Loucy (cell line): ENCODE data around the gene DCUN1D4.

Experiments
- H2AFZ ChIP-seq: fragments of 200-600 bp; sonication (generic); 2 replicates; pipeline ENCODE4 v1.6.0; 2016; ENCODE audit warnings: antibody characterized with exemption, mild to moderate bottlenecking, low read length, moderate library complexity
- H3F3A ChIP-seq: fragments of 200-600 bp; 2 replicates; pipeline ENCODE4 v1.6.0; 2016; ENCODE audit warnings: antibody characterized with exemption, low read depth, mild to moderate bottlenecking
- H3K27me3 ChIP-seq: fragments of 200-600 bp; sonication (generic); 2 replicates; pipeline ENCODE4 v1.6.1; 2014; ENCODE audit warnings: low read length, mild to moderate bottlenecking; ENCODE audit not compliant: insufficient read depth, poor library complexity, severe bottlenecking
- H3K36me3 ChIP-seq: fragments of 200-600 bp; sonication (generic); 2 replicates; pipeline ENCODE4 v1.6.1; 2016; ENCODE audit warnings: low read length; ENCODE audit not compliant: insufficient read depth
- H3K4me1 ChIP-seq: fragments of 200-600 bp; sonication (generic); 2 replicates; pipeline ENCODE4 v1.5.1; 2014; ENCODE audit warnings: low read length, mild to moderate bottlenecking; ENCODE audit not compliant: insufficient read depth, poor library complexity, severe bottlenecking
- H3K4me2 ChIP-seq: fragments of 200-600 bp; sonication (generic); 2 replicates; pipeline ENCODE4 v1.6.0; 2014; ENCODE audit warnings: antibody characterized with exemption, low read length, low read depth, mild to moderate bottlenecking; ENCODE audit not compliant: poor library complexity, severe bottlenecking
- H3K4me3 ChIP-seq: fragments of 200-600 bp; sonication (generic); 2 replicates; pipeline ENCODE4 v1.5.1; 2014; ENCODE audit warnings: low read length, mild to moderate bottlenecking, mixed read lengths; ENCODE audit not compliant: poor library complexity, severe bottlenecking
- H3K79me2 ChIP-seq: fragments of 200-600 bp; sonication (generic); 2 replicates; pipeline ENCODE4 v1.6.1; 2014; ENCODE audit warnings: low read length; ENCODE audit not compliant: insufficient read depth
- H3K9ac ChIP-seq: fragments of 200-600 bp; sonication (generic); 2 replicates; pipeline ENCODE4 v1.6.0; 2014; ENCODE audit warnings: mild to moderate bottlenecking, low read depth, low read length, moderate library complexity; ENCODE audit not compliant: poor library complexity, severe bottlenecking
- H3K9me2 ChIP-seq: fragments of 200-600 bp; sonication (generic); replicated peaks from 2 replicates; pipeline ENCODE4 v1.6.1; 2016; ENCODE audit warnings: low read depth, low read length, mixed read lengths
- H3K9me3 ChIP-seq: fragments of 200-600 bp; sonication (generic); 2 replicates; pipeline ENCODE4 v1.6.1; 2014; ENCODE audit warnings: mild to moderate bottlenecking, antibody characterized with exemption, low read length, low read depth; ENCODE audit not compliant: insufficient read depth
- H4K20me1 ChIP-seq: fragments of 200-600 bp; sonication (generic); 2 replicates; pipeline ENCODE4 v1.6.0; 2014; ENCODE audit warnings: antibody characterized with exemption, low read length, mild to moderate bottlenecking; ENCODE audit not compliant: insufficient read depth, poor library complexity, severe bottlenecking
- EZH2phosphoT487 ChIP-seq: fragments of 200-600 bp; IDR thresholded peaks from 2 replicates; pipeline ENCODE4 v1.6.1; 2018; ENCODE audit warnings: antibody characterized with exemption, mild to moderate bottlenecking, moderate library complexity, borderline replicate concordance
- TF ChIP-seq, protein P1 (sequence below): fragments of 200-600 bp; sonication (generic); conservative IDR thresholded peaks from 2 replicates; pipeline ENCODE4 v1.5.1; 2014; ENCODE audit warnings: mild to moderate bottlenecking, antibody characterized with exemption, low read length

DCUN1D4 gene

DNA sequence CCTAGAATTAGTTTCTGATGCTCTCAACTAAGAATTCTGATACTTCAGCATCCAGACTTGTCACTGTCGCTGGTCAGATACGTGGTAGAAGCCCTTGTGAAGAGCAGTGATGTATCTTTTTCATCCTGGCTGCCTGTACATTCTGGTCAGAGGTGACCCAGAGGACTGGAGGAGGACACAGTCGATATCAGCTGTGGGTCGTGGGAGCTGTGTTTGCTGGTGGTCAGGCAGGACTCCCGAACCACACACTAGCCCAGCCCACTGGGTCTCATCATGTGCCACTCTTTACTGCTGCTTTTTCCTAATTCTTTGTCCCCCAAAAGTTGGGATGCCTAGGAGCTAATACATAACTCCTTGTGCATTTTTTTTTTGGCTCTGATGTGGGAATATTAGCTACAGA lies 6.5 kb downstream of the DCUN1D4 start:
- Histone ChIP-seq H3K4me1 (peaks cover 21% of the 10 kb centered on the region), H4K20me1 (peaks cover 70% of the 10 kb centered on the region), H3K36me3 (no peaks in the 10 kb centered on the region), H2AFZ (no peak overlapping the region), H3F3A (no peaks in the 10 kb centered on the region), H3K9me2 (no peaks in the 10 kb centered on the region), H3K79me2 (peaks cover 96% of the 10 kb centered on the region), H3K27me3 (no peaks in the 10 kb centered on the region), H3K4me2 (no peak overlapping the region), H3K9me3 (no peaks in the 10 kb centered on the region), H3K4me3 (no peak overlapping the region), H3K9ac (no peak overlapping the region)
- TF ChIP-seq, protein P1, sequence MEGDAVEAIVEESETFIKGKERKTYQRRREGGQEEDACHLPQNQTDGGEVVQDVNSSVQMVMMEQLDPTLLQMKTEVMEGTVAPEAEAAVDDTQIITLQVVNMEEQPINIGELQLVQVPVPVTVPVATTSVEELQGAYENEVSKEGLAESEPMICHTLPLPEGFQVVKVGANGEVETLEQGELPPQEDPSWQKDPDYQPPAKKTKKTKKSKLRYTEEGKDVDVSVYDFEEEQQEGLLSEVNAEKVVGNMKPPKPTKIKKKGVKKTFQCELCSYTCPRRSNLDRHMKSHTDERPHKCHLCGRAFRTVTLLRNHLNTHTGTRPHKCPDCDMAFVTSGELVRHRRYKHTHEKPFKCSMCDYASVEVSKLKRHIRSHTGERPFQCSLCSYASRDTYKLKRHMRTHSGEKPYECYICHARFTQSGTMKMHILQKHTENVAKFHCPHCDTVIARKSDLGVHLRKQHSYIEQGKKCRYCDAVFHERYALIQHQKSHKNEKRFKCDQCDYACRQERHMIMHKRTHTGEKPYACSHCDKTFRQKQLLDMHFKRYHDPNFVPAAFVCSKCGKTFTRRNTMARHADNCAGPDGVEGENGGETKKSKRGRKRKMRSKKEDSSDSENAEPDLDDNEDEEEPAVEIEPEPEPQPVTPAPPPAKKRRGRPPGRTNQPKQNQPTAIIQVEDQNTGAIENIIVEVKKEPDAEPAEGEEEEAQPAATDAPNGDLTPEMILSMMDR, result no peak
- no peak for TF ChIP-seq EZH2phosphoT487

DNA sequence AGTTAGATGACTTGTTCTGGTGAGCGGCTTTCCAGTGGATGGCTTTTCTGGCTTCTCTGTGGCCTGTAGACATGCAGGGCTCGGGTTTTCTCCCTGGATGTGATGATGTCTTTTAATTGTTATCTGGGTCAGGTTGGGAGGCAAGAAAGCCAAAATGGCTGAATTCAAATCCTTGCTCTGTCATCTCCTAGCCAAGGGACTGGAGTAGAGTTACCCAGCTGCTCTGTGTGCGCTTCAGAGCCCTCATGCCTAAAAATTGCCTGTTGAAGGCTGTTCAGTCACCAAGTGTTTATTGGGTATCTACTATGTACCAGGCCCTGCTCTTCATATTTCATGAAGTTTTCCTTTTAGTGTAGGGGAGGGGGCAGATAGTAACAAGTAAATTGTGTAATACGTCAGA lies 7.3 kb downstream of the DCUN1D4 start:
- H3K4me1 ChIP-seq, result peaks cover 23% of the 10 kb centered on the region
- H4K20me1 ChIP-seq, result peaks cover 71% of the 10 kb centered on the region
- no peak for TF ChIP-seq EZH2phosphoT487
- TF ChIP-seq, protein P1, result no peak
- H3K9me2 ChIP-seq, result no peaks in the 10 kb centered on the region
- H3K79me2 ChIP-seq, result peaks cover 96% of the 10 kb centered on the region
- H3K9me3 ChIP-seq, result no peaks in the 10 kb centered on the region
- H3K9ac ChIP-seq, result no peak overlapping the region
- H3F3A ChIP-seq, result no peaks in the 10 kb centered on the region
- no peaks in the 10 kb centered on the region for H3K36me3 ChIP-seq
- H3K4me3 ChIP-seq, result no peak overlapping the region
- H3K27me3 ChIP-seq, result no peaks in the 10 kb centered on the region
- no peak overlapping the region for H3K4me2 ChIP-seq
- no peak overlapping the region for H2AFZ ChIP-seq

DNA sequence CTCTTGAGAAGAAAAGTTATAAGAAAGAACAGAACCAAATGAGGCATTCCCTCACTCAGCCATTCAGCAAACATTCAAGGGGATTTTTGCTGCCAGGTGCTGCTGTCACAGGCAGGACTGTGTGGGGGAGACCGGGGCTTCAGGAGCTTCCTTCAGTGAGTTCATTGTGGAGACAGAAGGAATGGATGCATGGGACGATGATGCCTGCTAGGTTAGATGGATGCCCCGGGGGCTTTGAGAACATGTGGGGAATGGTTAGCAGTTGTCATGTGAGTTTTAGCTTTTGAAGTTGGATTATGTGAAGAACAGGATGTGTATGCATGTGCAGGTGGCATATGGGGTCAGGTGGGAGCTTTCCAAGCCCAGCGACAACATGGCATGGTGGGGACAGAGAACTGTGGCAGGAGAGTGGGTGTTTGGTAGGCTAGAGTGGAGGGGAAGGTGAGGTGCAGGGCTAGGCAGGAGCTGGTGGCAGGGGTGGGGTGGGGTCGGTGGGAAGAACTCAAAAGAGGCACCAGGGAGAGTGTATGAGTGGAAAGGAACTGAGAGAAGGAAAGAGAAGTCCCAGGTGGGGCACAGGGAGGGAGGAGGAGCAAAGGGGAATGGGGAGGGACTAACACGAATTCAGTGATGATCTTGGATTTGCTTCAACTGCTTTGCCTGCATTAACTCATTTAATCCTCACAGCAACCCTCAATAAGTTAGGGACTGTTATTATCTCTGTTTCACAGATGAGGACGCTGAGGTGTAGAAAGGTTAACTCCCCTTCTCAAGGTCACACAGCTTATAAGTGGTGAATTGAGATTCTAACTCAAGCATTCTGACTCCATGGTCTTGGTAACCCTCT lies 8.4 kb downstream of the DCUN1D4 start:
- Histone ChIP-seq H4K20me1 (peaks cover 66% of the 10 kb centered on the region), H3K79me2 (peaks cover 94% of the 10 kb centered on the region), H3K4me3 (no peak overlapping the region), H2AFZ (no peak overlapping the region), H3K9ac (no peak overlapping the region), H3K9me3 (no peaks in the 10 kb centered on the region), H3K9me2 (no peaks in the 10 kb centered on the region), H3F3A (no peaks in the 10 kb centered on the region), H3K4me2 (peak overlapping the region; percentile 6), H3K36me3 (no peaks in the 10 kb centered on the region), H3K4me1 (peaks cover 21% of the 10 kb centered on the region), H3K27me3 (no peaks in the 10 kb centered on the region)
- TF ChIP-seq EZH2phosphoT487, result no peak
- TF ChIP-seq, protein P1, result no peak
